Neural cell (in vitro differentiated cells): ENCODE results near the gene IRF9. TPM values are rescaled to one million over a fixed set of nuclear protein-coding genes. Genes with fewer than 3 reads are reported as not detected.

ENCODE experiments used
- H2AFZ ChIP-seq: fragments of 200-600, 300-800 bp; sonication (generic), shearing (Covaris generic); 2 replicates; pipeline ENCODE4 v1.6.0; 2014; ENCODE audit warnings: low read depth, mild to moderate bottlenecking, antibody characterized with exemption, low read length, moderate library complexity
- H3F3A ChIP-seq: fragments of 200-600 bp; shearing (Covaris generic); 2 replicates; pipeline ENCODE4 v1.6.1; 2016; ENCODE audit warnings: mild to moderate bottlenecking, moderate library complexity, mixed read lengths, antibody characterized with exemption, low read length; ENCODE audit not compliant: insufficient read depth, poor library complexity, severe bottlenecking
- H3K27ac ChIP-seq: fragments of 200-600, 300-800 bp; sonication (generic), shearing (Covaris generic); 2 replicates; pipeline ENCODE4 v1.5.1; 2014; ENCODE audit warnings: mild to moderate bottlenecking, low read length, moderate library complexity
- H3K27me3 ChIP-seq: fragments of 300-800, 200-600 bp; sonication (generic), shearing (Covaris generic); 2 replicates; pipeline ENCODE4 v1.6.0; 2014; ENCODE audit warnings: mild to moderate bottlenecking, low read depth, low read length, moderate library complexity; ENCODE audit not compliant: insufficient read depth
- H3K36me3 ChIP-seq: fragments of 300-800, 200-600 bp; sonication (generic), shearing (Covaris generic); 2 replicates; pipeline ENCODE4 v1.5.1; 2014; ENCODE audit warnings: mild to moderate bottlenecking, antibody characterized with exemption, low read length, moderate library complexity; ENCODE audit not compliant: insufficient read depth
- H3K4me2 ChIP-seq: fragments of 300-800, 200-600 bp; sonication (generic), shearing (Covaris generic); 2 replicates; pipeline ENCODE4 v1.6.0; 2014; ENCODE audit warnings: mild to moderate bottlenecking, low read length
- H3K4me3 ChIP-seq: fragments of 300-800, 200-600 bp; sonication (generic), shearing (Covaris generic); 2 replicates; pipeline ENCODE4 v1.5.1; 2014; ENCODE audit warnings: mild to moderate bottlenecking, low read length, moderate library complexity
- H3K79me2 ChIP-seq: fragments of 200-600 bp; shearing (Covaris generic); replicated peaks from 2 replicates; pipeline ENCODE4 v1.6.0; 2014; ENCODE audit warnings: mild to moderate bottlenecking, low read length, moderate library complexity; ENCODE audit not compliant: insufficient read depth
- H3K9ac ChIP-seq: fragments of 300-800, 200-600 bp; sonication (generic), shearing (Covaris generic); 2 replicates; pipeline ENCODE4 v1.6.1; 2016; ENCODE audit warnings: mild to moderate bottlenecking, low read length, mixed read lengths
- H3K9me2 ChIP-seq: fragments of 200-600 bp; shearing (Covaris generic); 2 replicates; pipeline ENCODE4 v1.6.1; 2016; ENCODE audit warnings: mild to moderate bottlenecking, low read length, mixed read lengths; ENCODE audit not compliant: insufficient read depth
- H3K9me3 ChIP-seq: fragments of 200-600, 300-800 bp; sonication (generic), shearing (Covaris generic); 2 replicates; pipeline ENCODE4 v1.6.1; 2016; ENCODE audit warnings: mild to moderate bottlenecking, mixed run types, low read length, moderate library complexity, mixed read lengths
- H4K20me1 ChIP-seq: fragments of 200-600 bp; shearing (Covaris generic); 2 replicates; pipeline ENCODE4 v1.6.1; 2016; ENCODE audit warnings: mild to moderate bottlenecking, mixed run types; ENCODE audit not compliant: insufficient read depth
- EP300 ChIP-seq: fragments of 450-650 bp; conservative IDR thresholded peaks from 2 replicates; pipeline ENCODE4 v1.6.1; 2014; ENCODE audit warnings: antibody characterized with exemption, mild to moderate bottlenecking, moderate library complexity; ENCODE audit not compliant: poor library complexity, severe bottlenecking
- EZH2 ChIP-seq: fragments of 200-600, 300-800 bp; shearing (Covaris generic), sonication (generic); IDR thresholded peaks from 2 replicates; pipeline ENCODE4 v1.6.1; 2014; ENCODE audit warnings: antibody characterized with exemption, low read length, borderline replicate concordance, mild to moderate bottlenecking; ENCODE audit not compliant: insufficient read depth, poor library complexity, severe bottlenecking
- MXI1 ChIP-seq: fragments of 450-650 bp; conservative IDR thresholded peaks from 2 replicates; pipeline ENCODE4 v1.6.1; 2014; ENCODE audit warnings: antibody characterized with exemption, mild to moderate bottlenecking; ENCODE audit not compliant: poor library complexity, severe bottlenecking
- POLR2AphosphoS5 ChIP-seq: IDR thresholded peaks from 2 replicates; pipeline ENCODE4 v1.6.1; 2012
- RAD21 ChIP-seq: fragments of 450-650 bp; conservative IDR thresholded peaks from 2 replicates; pipeline ENCODE4 v1.6.1; 2014; ENCODE audit warnings: antibody characterized with exemption, mild to moderate bottlenecking, moderate library complexity
- REST ChIP-seq: IDR thresholded peaks from 2 replicates; pipeline ENCODE4 v1.6.1; 2012; ENCODE audit warnings: borderline replicate concordance
- SMC3 ChIP-seq: fragments of 450-650 bp; conservative IDR thresholded peaks from 2 replicates; pipeline ENCODE4 v1.6.1; 2014; ENCODE audit warnings: antibody characterized with exemption, mild to moderate bottlenecking, moderate library complexity; ENCODE audit not compliant: poor library complexity
- TAF1 ChIP-seq: IDR thresholded peaks from 2 replicates; pipeline ENCODE4 v1.6.1; 2012; ENCODE audit warnings: low read depth
- polyA plus RNA-seq: library from polyadenylated mRNA; depleted of rRNA; stranded (reverse); fragments of >200 nt; gene quantifications from 2 replicates; pipeline ENCODE4 v1.2.3, GENCODE V29; 2014
- TF ChIP-seq, protein P1 (sequence below): fragments of 450-650 bp; IDR thresholded peaks from 2 replicates; pipeline ENCODE4 v1.5.1; 2014; ENCODE audit warnings: antibody characterized with exemption, mild to moderate bottlenecking, moderate library complexity; ENCODE audit not compliant: poor library complexity, severe bottlenecking

IRF9 gene
- polyA plus RNA-seq, 1 donor from 2014 or later: 19.6 TPM

DNA sequence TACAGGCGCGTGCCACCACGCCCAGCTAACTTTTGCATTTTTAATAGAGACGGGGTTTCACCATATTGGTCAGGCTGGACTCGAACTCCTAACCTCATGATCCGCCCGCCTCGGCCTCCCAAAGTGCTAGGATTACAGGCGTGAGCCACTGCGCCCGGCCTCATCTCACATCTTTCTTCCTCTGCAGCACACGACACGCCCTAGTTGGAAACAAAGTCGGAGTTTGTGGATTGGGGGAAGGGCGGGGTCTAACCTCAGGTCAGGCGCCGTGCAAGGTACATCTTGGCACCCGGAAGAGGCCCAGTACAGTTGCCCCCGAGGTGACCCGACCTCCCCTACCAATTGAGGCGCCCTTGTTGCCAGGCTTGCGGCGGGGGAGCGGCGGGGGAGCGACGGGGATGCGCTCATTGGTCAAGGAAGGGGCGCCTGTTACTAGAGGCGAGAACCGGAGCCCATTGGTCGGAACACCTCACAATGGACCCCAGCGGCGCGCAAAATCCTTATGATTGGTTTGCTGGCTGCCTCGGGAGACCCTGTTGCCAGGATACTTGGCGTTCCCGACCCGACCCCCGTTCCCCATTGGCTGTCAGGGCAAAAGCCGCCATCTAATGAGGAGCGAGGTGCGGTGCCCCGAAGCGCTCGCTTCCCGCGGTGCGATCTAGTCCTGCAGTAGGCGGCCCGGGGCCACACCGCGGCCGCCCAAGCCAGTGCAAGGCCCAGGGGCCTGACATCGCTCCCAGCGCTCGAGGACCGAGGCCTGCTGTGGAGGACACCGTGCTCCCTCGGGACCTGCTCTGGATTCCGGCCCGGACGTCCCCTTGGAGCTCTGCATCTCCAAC, 10.6 kb downstream of the IRF9 start, which contains the start of gene REC8:
Gene REC8, plus strand, starts transcription at position 659 of the 839 bp plus-strand sequence. CDS start 473 bp downstream, outside the sequence.
- Histone ChIP-seq H2AFZ (no peak within 1 kb of the TSS), H3K36me3 (no peaks in the 10 kb centered on the region), H3K79me2 (no peaks in the 10 kb centered on the region), H4K20me1 (no peaks in the 10 kb centered on the region), H3K9me2 (no peaks in the 10 kb centered on the region), H3K27me3 (no peaks in the 10 kb centered on the region), H3K4me3 (peak within 1 kb of the TSS; percentile 66), H3K27ac (peak within 1 kb of the TSS; percentile 9), H3K9me3 (no peaks in the 10 kb centered on the region), H3K9ac (peak within 1 kb of the TSS; percentile 36), H3K4me2 (no peak within 1 kb of the TSS), H3F3A (no peaks in the 10 kb centered on the region)
- TF ChIP-seq POLR2AphosphoS5 (peak; percentile 29), SMC3 (no peak), REST (peak; percentile 12)

- H2AFZ ChIP-seq: no peak overlapping the region
These were observed 11.3 kb downstream of the IRF9 start for GRCh38 chr14:24172261-24172860.

More at GRCh38 chr14:24172261-24172860, 11.3 kb downstream of the IRF9 start:
- peak overlapping the region; percentile 66 for H3K4me3 ChIP-seq
- H4K20me1 ChIP-seq: no peaks in the 10 kb centered on the region
- TF ChIP-seq POLR2AphosphoS5: no peak
- TF ChIP-seq TAF1: no peak
- TF ChIP-seq SMC3: no peak
- TF ChIP-seq, protein P1, sequence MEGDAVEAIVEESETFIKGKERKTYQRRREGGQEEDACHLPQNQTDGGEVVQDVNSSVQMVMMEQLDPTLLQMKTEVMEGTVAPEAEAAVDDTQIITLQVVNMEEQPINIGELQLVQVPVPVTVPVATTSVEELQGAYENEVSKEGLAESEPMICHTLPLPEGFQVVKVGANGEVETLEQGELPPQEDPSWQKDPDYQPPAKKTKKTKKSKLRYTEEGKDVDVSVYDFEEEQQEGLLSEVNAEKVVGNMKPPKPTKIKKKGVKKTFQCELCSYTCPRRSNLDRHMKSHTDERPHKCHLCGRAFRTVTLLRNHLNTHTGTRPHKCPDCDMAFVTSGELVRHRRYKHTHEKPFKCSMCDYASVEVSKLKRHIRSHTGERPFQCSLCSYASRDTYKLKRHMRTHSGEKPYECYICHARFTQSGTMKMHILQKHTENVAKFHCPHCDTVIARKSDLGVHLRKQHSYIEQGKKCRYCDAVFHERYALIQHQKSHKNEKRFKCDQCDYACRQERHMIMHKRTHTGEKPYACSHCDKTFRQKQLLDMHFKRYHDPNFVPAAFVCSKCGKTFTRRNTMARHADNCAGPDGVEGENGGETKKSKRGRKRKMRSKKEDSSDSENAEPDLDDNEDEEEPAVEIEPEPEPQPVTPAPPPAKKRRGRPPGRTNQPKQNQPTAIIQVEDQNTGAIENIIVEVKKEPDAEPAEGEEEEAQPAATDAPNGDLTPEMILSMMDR: no peak
- TF ChIP-seq RAD21: no peak
- TF ChIP-seq EP300: no peak
- no peak for TF ChIP-seq MXI1
- TF ChIP-seq EZH2: no peak
- TF ChIP-seq REST: no peak
- H3K27me3 ChIP-seq: no peaks in the 10 kb centered on the region
- H3K9me2 ChIP-seq: no peaks in the 10 kb centered on the region
- H3K27ac ChIP-seq: peak overlapping the region; percentile 9
- H3K36me3 ChIP-seq: no peaks in the 10 kb centered on the region
- no peaks in the 10 kb centered on the region for H3F3A ChIP-seq
- H3K9me3 ChIP-seq: no peaks in the 10 kb centered on the region
- no peaks in the 10 kb centered on the region for H3K79me2 ChIP-seq
- peak overlapping the region; percentile 36 for H3K9ac ChIP-seq
- no peak overlapping the region for H3K4me2 ChIP-seq
